Measurements from ENCODE around the gene CDK12. TPM values are rescaled to one million over a fixed set of nuclear protein-coding genes. Genes with fewer than 3 reads are reported as not detected.

CDK12 gene
- total RNA-seq, 4 donors from 2014 or later, result 28.2 to 35.2 (median 30.4) TPM

GRCh38 chr17:39513915-39514314, 52.6 kb downstream of the CDK12 start:
- H3K4me3 ChIP-seq, result no peak overlapping the region
- H3K9me3 ChIP-seq, result no peaks in the 10 kb centered on the region
- DNase-seq (ENCODE audit: extremely low spot score), result no peak
- no peak overlapping the region for H3K27ac ChIP-seq (replicated peaks in 1 of 4)
- WGBS, result 93% methylated on average over 5 of the region's 5 CpGs
- intact Hi-C loops (cut with DNase I), result no loop called here
- H3K36me3 ChIP-seq, result peaks cover 68 to 97% (median 92%) of the 10 kb centered on the region in 4 donors
- TF ChIP-seq CTCF (IDR thresholded peaks at IDR 0.05) (no peak), EP300 (IDR thresholded peaks at IDR 0.05) (no peak), POLR2A (IDR thresholded peaks at IDR 0.05; ENCODE audit: low read depth) (no peak), POLR2AphosphoS5 (IDR thresholded peaks at IDR 0.05) (no peak)
- H3K4me1 ChIP-seq, result no peaks in the 10 kb centered on the region
- H3K27me3 ChIP-seq, result no peaks in the 10 kb centered on the region

GRCh38 chr17:39517224-39517623, 55.9 kb downstream of the CDK12 start:
- Histone ChIP-seq H3K36me3 (peaks cover 72 to 100% (median 98%) of the 10 kb centered on the region in 4 donors), H3K4me1 (no peaks in the 10 kb centered on the region), H3K27ac (replicated peaks in 1 of 4) (no peak overlapping the region), H3K27me3 (no peaks in the 10 kb centered on the region), H3K9me3 (no peaks in the 10 kb centered on the region), H3K4me3 (no peak overlapping the region)
- no peak for TF ChIP-seq POLR2AphosphoS5 (IDR thresholded peaks at IDR 0.05)
- no peak for TF ChIP-seq POLR2A (IDR thresholded peaks at IDR 0.05; ENCODE audit: low read depth)
- no peak for TF ChIP-seq EP300 (IDR thresholded peaks at IDR 0.05)
- no peak for TF ChIP-seq CTCF (IDR thresholded peaks at IDR 0.05)
- DNase-seq (ENCODE audit: extremely low spot score), result no peak
- intact Hi-C loops (cut with DNase I), result no loop called here
- WGBS, result 84% methylated on average over 7 of the region's 7 CpGs

- H3K27ac ChIP-seq (replicated peaks in 1 of 4), result no peak overlapping the region
- peaks cover 72 to 93% (median 83%) of the 10 kb centered on the region in 4 donors for H3K36me3 ChIP-seq
- no peaks in the 10 kb centered on the region for H3K27me3 ChIP-seq
- intact Hi-C loops (cut with DNase I), result no loop called here
- no peak overlapping the region for H3K4me3 ChIP-seq
- peaks cover 0 to 20% (median 18%) of the 10 kb centered on the region in 4 donors for H3K4me1 ChIP-seq
- no peak for DNase-seq (ENCODE audit: extremely low spot score)
- 70% methylated on average over 5 of the region's 6 CpGs for WGBS
- TF ChIP-seq POLR2AphosphoS5 (IDR thresholded peaks at IDR 0.05) (no peak), CTCF (IDR thresholded peaks at IDR 0.05) (no peak)
- H3K9me3 ChIP-seq, result no peaks in the 10 kb centered on the region
Measured at GRCh38 chr17:39525801-39526506, 64.7 kb downstream of the CDK12 start.

GRCh38 chr17:39527220-39527813, 66.0 kb downstream of the CDK12 start:
- intact Hi-C loops (cut with DNase I), result no loop called here
- Histone ChIP-seq H3K4me1 (peaks cover 0 to 24% (median 19%) of the 10 kb centered on the region in 4 donors), H3K36me3 (peaks cover 63 to 92% (median 82%) of the 10 kb centered on the region in 4 donors), H3K27me3 (no peaks in the 10 kb centered on the region), H3K27ac (replicated peaks in 1 of 4) (no peak overlapping the region), H3K4me3 (no peak overlapping the region), H3K9me3 (no peaks in the 10 kb centered on the region)
- 94% methylated on average over 7 of the region's 7 CpGs for WGBS
- TF ChIP-seq POLR2A (IDR thresholded peaks at IDR 0.05; ENCODE audit: low read depth) (no peak), CTCF (IDR thresholded peaks at IDR 0.05) (peak; percentile 26 to 51 (median 36))
- DNase-seq (ENCODE audit: extremely low spot score), result no peak
